GM06990 (cell line): ENCODE results near the gene PPP6R2.
"Not testable (repeated sequence)": the region's sequence is repeated elsewhere in the genome, so short reads cannot be mapped to it uniquely, and the experiment has no call there.

Source experiments
- DNase-seq: peaks from one replicate; pipeline ENCODE4 v3.0.0-alpha.2; 2011; ENCODE audit not compliant: insufficient read length; ENCODE audit errors: extremely low read depth
- H3K27me3 ChIP-seq: replicated peaks from 2 replicates; pipeline ENCODE4 v1.6.0; 2011; ENCODE audit warnings: low read length; ENCODE audit not compliant: control insufficient read depth, insufficient read depth
- H3K36me3 ChIP-seq: 2 replicates; pipeline ENCODE4 v1.5.1; 2011; ENCODE audit warnings: low read length; ENCODE audit not compliant: control insufficient read depth, insufficient read depth
- H3K4me3 ChIP-seq: replicated peaks from 2 replicates; pipeline ENCODE4 v1.5.1; 2011; ENCODE audit warnings: low read depth, mild to moderate bottlenecking, control low read depth, low read length
- CTCF ChIP-seq: IDR thresholded peaks from 2 replicates; pipeline ENCODE4 v1.5.1; 2011; ENCODE audit warnings: low read length, control low read depth, mild to moderate bottlenecking, inconsistent platforms; ENCODE audit not compliant: insufficient read depth, poor library complexity, severe bottlenecking

Gene PPP6R2

GRCh38 chr22:50432131-50432876 is 89.2 kb downstream of the PPP6R2 start:
- H3K4me3 ChIP-seq = no peak overlapping the region
- H3K27me3 ChIP-seq = no peaks in the 10 kb centered on the region
- peak; percentile 8 for DNase-seq
- peaks cover 40% of the 10 kb centered on the region for H3K36me3 ChIP-seq
- no peak for TF ChIP-seq CTCF

GRCh38 chr22:50432877-50433510 is 89.9 kb downstream of the PPP6R2 start:
- H3K27me3 ChIP-seq, H3K4me3 ChIP-seq, DNase-seq: not testable (repeated sequence)
- H3K36me3 ChIP-seq = peaks cover 44% of the 10 kb centered on the region

- peak; percentile 9 for DNase-seq
- H3K4me3 ChIP-seq = no peak overlapping the region
- no peaks in the 10 kb centered on the region for H3K27me3 ChIP-seq
- TF ChIP-seq CTCF = no peak
- H3K36me3 ChIP-seq = peaks cover 51% of the 10 kb centered on the region
These were observed 91.7 kb downstream of the PPP6R2 start for GRCh38 chr22:50434849-50435248.

GRCh38 chr22:50435291-50436014 is 92.3 kb downstream of the PPP6R2 start:
- no peak overlapping the region for H3K4me3 ChIP-seq
- peaks cover 54% of the 10 kb centered on the region for H3K36me3 ChIP-seq
- TF ChIP-seq CTCF = no peak

GRCh38 chr22:50436015-50436830 is 93.1 kb downstream of the PPP6R2 start:
- TF ChIP-seq CTCF = no peak
- H3K36me3 ChIP-seq = peaks cover 54% of the 10 kb centered on the region
- no peaks in the 10 kb centered on the region for H3K27me3 ChIP-seq
- peak; percentile 8 for DNase-seq
- H3K4me3 ChIP-seq = no peak overlapping the region

More at GRCh38 chr22:50435291-50436014, 92.3 kb downstream of the PPP6R2 start:
- no peak for DNase-seq
- H3K27me3 ChIP-seq = no peaks in the 10 kb centered on the region
